Smooth muscle cell of trachea (primary cell): ENCODE results near the gene MED9. TPM values are rescaled to one million over a fixed set of nuclear protein-coding genes. Genes with fewer than 3 reads are reported as not detected.

Source experiments
- total RNA-seq: library from RNA; depleted of rRNA; stranded (reverse); fragments of >200 nt; gene quantifications from 2 replicates; pipeline ENCODE4 v1.2.1, GENCODE V29; 2014

The MED9 gene, protein sequence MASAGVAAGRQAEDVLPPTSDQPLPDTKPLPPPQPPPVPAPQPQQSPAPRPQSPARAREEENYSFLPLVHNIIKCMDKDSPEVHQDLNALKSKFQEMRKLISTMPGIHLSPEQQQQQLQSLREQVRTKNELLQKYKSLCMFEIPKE
- 12.8 and 14.9 TPM in 2 replicates for total RNA-seq

DNA sequence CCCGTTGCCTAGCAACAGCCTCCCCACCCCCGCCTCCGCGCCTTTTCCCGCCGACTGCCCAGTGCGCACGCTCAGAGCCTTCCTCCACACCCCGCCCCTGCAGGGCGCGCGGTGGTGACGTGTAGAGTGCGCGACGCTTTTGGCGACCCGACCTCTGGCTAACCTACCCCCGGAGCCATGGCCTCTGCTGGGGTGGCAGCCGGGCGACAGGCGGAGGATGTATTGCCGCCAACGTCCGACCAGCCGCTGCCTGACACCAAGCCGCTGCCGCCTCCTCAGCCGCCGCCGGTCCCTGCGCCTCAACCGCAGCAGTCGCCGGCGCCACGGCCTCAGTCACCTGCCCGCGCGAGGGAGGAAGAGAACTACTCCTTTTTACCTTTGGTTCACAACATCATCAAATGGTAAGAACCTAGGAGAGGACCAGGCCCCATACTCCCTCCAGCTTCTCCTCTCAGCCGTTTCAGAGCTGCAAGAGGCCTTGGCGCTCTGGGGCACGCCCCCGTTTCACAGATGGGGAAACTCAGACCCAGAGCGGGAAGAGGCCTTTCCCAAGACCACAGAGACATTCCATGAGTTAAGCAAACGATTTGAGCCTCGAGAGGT lies at the start of gene MED9:
Gene MED9 (plus strand): TSS at position 136 of the 603 bp plus-strand sequence. CDS start 42 bp downstream, at position 178.

DNA sequence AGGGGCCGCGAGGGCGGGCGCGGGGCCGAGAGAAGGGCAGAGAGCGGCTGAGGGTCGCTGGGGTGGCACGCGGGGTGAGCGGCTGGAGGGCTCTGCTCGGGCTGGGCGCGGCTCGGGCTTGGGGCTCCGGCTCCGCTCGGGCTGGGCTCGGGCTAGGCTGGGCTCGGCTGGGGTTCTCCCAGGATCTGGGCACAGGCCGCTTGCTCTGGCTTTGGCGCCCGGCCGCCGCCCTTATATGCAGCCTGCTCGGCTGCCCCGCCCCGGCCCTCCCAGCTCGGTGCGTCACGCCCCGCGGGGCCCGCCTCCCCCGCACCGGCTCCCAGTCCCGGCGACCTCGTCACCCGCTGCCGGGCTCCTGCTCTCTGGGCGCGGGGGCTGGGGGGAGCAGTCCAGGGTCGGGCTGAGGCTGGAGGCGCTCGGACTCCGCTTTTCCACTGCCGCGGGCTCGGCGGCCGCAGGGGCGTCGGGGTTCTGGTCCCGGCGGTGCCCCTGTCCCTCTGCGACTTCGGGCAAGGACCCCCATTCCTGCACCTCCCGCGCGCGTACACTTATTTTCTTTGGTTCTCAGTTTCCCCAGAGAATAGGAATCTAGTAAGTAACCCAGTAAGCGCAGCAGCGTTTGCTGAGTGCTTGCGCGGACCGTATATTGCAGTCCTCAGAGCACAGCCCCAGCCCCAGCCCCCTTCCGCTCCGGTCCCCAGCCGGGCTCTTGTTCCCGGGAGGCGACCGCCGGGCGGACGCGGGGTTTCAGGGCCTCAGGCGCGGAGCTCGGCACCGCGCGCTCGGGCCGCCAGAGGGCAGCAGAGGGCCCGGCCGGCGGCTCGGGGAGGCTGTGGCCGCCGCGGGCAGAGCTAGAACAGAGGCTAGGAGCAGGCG lies 19.6 kb downstream of the MED9 start, which contains the start of gene RASD1:
Gene RASD1 (minus strand): TSS at position 207 of the 876 bp plus-strand sequence. CDS start 214 bp downstream, outside the sequence.

Other genes starting within 250 kb of the MED9 start
- 107 and 126 TPM in 2 replicates for gene FLCN, start 239.8 kb upstream of the MED9 start, total RNA-seq
- 93.5 and 112 TPM in 2 replicates for gene COPS3, start 195.8 kb upstream of the MED9 start, total RNA-seq
- 1.6 and 3.5 TPM in 2 replicates for gene NT5M, start 173.6 kb upstream of the MED9 start, total RNA-seq
- gene RASD1, start 19.4 kb downstream of the MED9 start, total RNA-seq, result 0.58 and 1.2 TPM in 2 replicates
- gene PEMT, start 114.7 kb downstream of the MED9 start, total RNA-seq, result 22.8 and 24.5 TPM in 2 replicates
- 13.7 and 15.1 TPM in 2 replicates for gene RAI1, start 204.5 kb downstream of the MED9 start, total RNA-seq